Stimulated activated CD8-positive, alpha-beta memory T cell treated with anti-CD3 and anti-CD28 coated beads, Interleukin-4, amount 100 ng/mL, for 24 hours (primary cell): ENCODE measurements around the gene TNNT1.
A peak's percentile ranks its signal among the peaks of the same experiment; 100 is the strongest.

Source experiments
- DNase-seq: peaks from one replicate; pipeline ENCODE4 v3.0.0-alpha.2; 2020; ENCODE audit warnings: low read depth

Gene TNNT1

DNA sequence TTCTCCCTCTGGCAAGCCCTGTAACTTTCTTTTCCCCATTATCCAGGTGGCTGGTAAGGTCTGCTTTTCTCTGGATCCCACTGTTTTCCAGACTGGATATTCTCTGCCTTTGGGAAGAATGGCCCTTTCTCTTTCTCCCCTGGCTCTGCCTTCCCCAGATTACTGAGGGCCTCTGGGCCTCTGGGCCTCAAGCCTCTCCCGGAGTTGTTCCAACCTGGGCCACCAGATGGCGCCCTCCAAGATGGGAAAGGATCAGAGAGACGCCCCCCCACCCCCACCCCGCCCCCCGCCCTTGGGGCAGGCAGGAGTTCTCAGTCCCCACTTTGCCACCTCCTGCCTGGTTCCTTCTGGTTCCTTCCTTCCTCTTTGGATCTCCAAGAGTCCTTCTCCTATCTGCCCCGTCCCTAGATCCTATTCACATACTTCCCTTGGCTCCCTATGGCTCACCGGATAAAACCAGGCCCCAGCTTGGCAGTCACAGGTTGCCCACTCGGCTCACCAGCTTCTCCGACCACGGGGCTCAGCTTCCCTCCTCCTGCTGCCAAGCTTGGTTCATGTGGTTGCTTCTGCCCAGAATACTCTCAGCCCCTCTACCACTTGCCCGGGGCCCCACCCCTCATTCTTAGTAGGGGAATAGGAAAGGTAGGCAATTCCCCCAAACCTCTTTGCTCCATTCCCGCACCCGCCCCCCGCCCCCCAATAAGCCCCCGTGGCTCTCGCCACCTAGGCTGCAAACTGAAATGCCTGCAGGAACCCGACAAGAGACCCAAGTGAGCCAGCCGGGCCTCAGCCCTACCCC is 60.3 kb downstream of the TNNT1 start:
- peak; percentile 73 for DNase-seq

DNA sequence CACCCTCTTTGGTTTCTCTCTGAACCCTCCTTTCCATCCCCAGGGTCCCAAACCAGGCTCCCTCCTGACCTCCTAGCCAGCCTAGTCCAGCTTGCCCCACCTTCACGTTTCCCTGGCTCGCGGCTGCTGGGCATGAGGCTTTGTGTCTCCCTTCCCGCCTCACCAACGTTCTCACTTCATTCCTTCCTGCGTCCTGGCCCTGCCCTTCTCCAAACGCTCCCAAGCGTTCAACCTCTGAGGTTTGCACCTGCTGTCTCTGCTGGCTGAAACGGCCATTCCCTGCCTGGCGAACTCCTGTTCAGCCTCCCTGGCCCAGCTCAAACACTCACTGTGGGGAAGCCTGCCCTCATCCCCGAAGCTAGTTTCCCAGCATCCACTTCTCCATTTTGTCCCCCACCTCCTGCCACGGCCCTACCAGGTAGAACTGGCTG is 61.0 kb downstream of the TNNT1 start:
- DNase-seq: no peak

DNA sequence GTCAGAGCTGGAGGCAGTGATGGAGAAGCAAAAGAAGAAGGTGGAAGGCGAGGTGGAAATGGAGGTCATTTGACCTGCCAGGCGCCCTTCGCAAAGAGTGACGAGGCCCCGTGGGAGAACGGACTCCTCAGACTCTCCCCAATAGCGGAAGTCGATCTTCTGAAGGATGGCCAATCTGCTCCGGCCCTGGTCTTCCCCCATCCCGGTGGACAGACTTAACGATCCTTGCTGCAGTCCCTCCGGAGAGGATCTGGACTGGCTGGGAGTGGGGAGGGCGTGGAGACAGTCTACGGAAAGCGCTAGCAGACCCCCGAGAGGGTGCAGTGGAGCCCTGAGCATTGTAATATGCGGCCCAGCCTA is 61.5 kb downstream of the TNNT1 start:
- DNase-seq: no peak

DNA sequence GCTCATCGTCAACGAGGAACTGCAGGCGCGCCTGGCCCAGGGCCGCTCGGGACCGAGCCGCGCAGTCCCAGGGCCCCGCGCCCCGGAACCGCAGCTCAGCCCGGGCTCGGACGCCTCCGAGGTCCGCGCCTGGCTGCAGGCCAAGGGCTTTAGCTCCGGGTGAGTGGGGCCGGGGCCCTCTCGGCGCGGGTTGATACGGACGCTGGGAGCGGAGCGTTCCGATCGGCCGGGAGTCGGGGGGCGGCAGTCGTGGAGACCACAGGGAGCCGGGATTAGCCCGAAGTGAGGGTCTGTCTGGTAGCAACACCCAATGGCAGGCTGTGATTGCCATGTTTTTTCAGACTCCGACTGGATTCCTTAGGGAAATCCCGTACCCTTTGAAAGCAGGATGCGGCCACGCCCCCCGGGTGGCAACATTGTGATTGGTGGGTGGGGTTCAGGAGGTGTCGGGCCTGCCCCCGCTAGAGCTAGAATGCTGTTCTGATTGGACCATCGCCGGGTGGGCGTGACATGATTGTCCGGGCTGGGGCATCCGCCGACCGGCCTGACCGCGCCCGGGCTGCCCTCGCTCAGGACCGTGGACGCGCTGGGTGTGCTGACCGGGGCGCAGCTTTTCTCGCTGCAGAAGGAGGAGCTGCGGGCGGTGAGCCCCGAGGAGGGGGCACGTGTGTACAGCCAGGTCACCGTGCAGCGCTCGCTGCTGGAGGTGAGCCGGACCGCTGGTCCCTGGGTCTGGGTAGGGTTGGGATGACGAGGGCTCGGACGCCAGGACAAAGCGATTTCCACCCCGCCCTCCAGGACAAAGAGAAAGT is 62.1 kb downstream of the TNNT1 start:
- DNase-seq: no peak

DNA sequence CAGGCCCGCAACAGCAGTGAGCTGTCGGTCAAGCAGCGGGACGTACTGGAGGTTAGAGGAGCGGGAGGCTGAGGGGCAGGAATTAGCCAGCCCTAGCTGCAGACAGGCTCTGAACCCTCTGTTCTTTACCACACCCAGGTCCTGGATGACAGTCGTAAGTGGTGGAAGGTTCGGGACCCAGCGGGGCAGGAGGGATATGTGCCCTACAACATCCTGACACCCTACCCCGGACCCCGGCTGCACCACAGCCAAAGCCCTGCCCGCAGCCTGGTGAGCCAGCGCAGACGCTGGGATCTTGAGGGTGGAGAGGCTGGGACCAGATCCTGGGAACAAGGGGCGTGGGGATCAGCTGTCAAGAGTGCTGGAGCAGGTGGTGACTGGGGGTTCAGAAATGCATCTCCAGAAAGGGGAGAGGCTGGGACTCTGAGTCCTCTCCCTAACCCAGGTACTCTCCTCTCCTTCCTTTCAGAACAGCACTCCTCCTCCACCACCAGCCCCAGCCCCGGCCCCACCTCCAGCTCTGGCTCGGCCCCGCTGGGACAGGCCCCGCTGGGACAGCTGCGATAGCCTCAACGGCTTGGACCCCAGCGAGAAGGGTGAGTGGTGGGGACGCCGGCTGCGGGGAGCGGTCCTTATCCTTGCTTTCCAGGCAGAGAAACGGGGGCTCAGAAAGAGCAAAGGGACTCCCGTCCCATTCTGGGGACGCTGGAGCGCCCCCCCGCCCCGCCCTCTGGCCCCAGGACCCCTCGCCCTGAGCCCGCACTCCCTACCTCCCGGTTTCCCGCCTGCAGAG is 62.9 kb downstream of the TNNT1 start:
- no peak for DNase-seq

DNA sequence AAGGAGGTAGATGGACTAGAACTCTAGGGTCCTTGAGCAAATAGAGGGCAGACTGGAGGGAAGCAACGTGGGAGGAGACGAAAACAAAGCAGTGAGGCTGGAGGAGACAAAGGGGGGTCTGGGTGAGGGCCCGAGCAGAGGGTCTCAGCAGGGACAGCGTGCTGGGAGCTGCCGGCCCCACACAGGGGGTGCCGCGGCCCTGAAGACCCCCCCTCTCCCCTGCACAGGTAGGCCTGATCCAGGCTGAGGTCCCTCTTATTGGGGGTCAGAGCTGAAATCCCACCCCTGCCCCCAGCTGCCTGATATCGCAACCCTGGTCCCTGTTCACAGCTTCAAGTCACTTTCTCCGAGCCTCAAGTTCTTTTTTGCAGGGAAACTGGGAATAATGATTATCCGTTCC is 64.6 kb downstream of the TNNT1 start:
- no peak for DNase-seq

DNA sequence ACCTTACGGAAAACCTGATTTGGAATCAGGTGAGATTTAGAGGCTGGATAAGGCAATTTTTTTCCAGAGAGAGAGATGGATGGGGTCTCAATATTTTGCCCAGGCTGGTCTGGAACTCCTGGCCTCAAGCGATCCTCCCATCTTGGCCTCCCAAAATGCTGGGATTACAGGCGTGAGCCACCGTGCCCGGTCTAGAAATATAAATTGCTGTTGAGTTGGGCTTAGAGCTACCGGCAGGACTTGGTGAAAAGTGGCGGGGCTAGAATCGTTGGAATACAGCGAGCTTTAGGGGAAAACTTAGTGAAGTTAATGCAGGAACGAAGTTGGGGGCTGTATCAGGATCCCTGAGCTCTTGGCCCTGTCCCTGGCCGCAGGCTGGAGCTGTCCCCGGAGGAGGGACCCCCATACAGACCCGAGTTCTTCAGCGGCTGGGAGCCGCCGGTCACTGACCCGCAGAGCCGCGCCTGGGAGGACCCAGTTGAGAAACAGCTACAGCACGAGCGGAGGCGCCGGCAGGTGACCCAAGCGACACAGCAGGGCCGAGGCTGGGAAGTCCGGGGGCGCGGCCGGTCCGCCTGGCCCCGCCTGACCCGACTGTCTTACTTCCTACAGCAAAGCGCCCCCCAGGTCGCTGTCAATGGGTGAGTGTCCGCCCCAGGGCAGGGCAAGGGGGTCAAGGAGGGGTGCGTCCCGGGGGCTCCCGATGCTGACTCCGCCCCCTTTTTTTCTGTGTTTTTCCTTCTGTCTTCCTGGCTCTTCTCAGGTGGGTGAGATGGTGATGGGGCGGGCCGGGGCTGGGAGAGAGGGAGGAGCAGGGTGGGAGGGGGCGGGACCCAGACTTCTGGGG is 65.8 kb downstream of the TNNT1 start:
- no peak for DNase-seq
